ENCODE data around the gene ESRRA.

DNA sequence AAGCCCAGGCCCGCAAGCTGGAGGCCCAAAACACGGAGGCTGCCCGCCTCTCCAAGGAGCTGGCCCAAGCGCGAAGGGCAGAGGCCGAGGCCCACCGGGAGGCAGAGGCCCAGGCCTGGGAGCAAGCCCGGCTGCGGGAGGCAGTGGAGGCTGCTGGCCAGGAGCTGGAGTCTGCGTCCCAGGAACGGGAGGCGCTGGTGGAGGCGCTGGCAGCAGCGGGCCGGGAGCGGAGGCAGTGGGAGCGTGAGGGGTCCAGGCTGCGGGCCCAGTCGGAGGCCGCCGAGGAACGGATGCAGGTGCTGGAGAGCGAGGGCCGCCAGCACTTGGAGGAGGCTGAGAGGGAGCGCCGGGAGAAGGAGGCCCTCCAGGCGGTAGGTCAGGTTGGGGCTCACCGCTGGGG lies 39.5 kb downstream of the ESRRA start:
- no peak for TF ChIP-seq TARDBP (IDR thresholded peaks at IDR 0.05)
- no peak for TF ChIP-seq LEF1 (IDR thresholded peaks at IDR 0.05; ENCODE audit: borderline replicate concordance)
- TF ChIP-seq FOXA1 (IDR thresholded peaks at IDR 0.05): no peak
- no peak for TF ChIP-seq BHLHE40 (IDR thresholded peaks at IDR 0.05; ENCODE audit: borderline replicate concordance)

Data from HEK293T (cell line).